Mesendoderm (in vitro differentiated cells): ENCODE data around the gene METRNL.

Experiments
- DNase-seq: peaks from one replicate; pipeline ENCODE4 v3.0.0; 2013
- H2AK5ac ChIP-seq: 2 replicates; pipeline ENCODE4 v1.6.1; 2013; ENCODE audit warnings: low read length, inconsistent platforms
- H2BK120ac ChIP-seq: 2 replicates; pipeline ENCODE4 v1.6.1; 2013; ENCODE audit warnings: low read depth, mild to moderate bottlenecking, low read length, moderate library complexity, mixed read lengths
- H2BK15ac ChIP-seq: replicated peaks from 2 replicates; pipeline ENCODE4 v1.6.1; 2013; ENCODE audit warnings: low read depth, mild to moderate bottlenecking, moderate library complexity
- H2BK5ac ChIP-seq: 2 replicates; pipeline ENCODE4 v1.6.1; 2013; ENCODE audit warnings: low read length, inconsistent platforms
- H3K18ac ChIP-seq: 2 replicates; pipeline ENCODE4 v1.6.1; 2013; ENCODE audit warnings: mild to moderate bottlenecking, low read length, mixed read lengths
- H3K23ac ChIP-seq: one replicate; pipeline ENCODE4 v1.6.1; 2013; ENCODE audit warnings: low read length
- H3K27ac ChIP-seq: 2 replicates; pipeline ENCODE4 v1.5.1; 2013; ENCODE audit warnings: low read depth, mild to moderate bottlenecking, inconsistent platforms, low read length, moderate library complexity
- H3K27me3 ChIP-seq: 2 replicates; pipeline ENCODE4 v1.6.1; 2013; ENCODE audit warnings: low read length, control low read depth, mild to moderate bottlenecking, inconsistent platforms; ENCODE audit not compliant: insufficient read depth, poor library complexity
- H3K36me3 ChIP-seq: 2 replicates; pipeline ENCODE4 v1.6.1; 2013; ENCODE audit warnings: low read length, inconsistent platforms; ENCODE audit not compliant: control insufficient read depth, insufficient read depth
- H3K4ac ChIP-seq: one replicate; pipeline ENCODE4 v1.6.1; 2013; ENCODE audit warnings: low read depth, mild to moderate bottlenecking, low read length, moderate library complexity
- H3K4me1 ChIP-seq: 2 replicates; pipeline ENCODE4 v1.6.1; 2013; ENCODE audit warnings: low read depth, low read length, inconsistent platforms; ENCODE audit not compliant: control insufficient read depth
- H3K4me2 ChIP-seq: 2 replicates; pipeline ENCODE4 v1.6.1; 2013; ENCODE audit warnings: low read length
- H3K4me3 ChIP-seq: 2 replicates; pipeline ENCODE4 v1.5.1; 2013; ENCODE audit warnings: mild to moderate bottlenecking, low read length
- H3K56ac ChIP-seq: one replicate; pipeline ENCODE4 v1.6.1; 2013; ENCODE audit warnings: low read length
- H3K79me1 ChIP-seq: 2 replicates; pipeline ENCODE4 v1.6.1; 2013; ENCODE audit warnings: low read length, inconsistent platforms
- H3K79me2 ChIP-seq: 2 replicates; pipeline ENCODE4 v1.6.1; 2013; ENCODE audit warnings: mild to moderate bottlenecking, low read length; ENCODE audit not compliant: control insufficient read depth, insufficient read depth
- H3K9ac ChIP-seq: 2 replicates; pipeline ENCODE4 v1.6.1; 2013; ENCODE audit warnings: low read length, inconsistent platforms
- H4K5ac ChIP-seq: one replicate; pipeline ENCODE4 v1.6.1; 2013; ENCODE audit warnings: low read length
- H4K8ac ChIP-seq: one replicate; pipeline ENCODE4 v1.6.1; 2013; ENCODE audit warnings: low read depth, mild to moderate bottlenecking, control low read depth, low read length, moderate library complexity
- WGBS: extraction: QIAGEN DNeasy Blood & Tissue Kit; methylation state at CpG from one replicate; pipeline ENCODE4 v1.1.7; 2013; ENCODE audit warnings: low lambda C conversion rate, missing lambda C conversion rate; ENCODE audit not compliant: insufficient coverage; ENCODE audit errors: extremely low coverage; 5-methylcytosine and 5-hydroxymethylcytosine counted together

Gene METRNL

DNA sequence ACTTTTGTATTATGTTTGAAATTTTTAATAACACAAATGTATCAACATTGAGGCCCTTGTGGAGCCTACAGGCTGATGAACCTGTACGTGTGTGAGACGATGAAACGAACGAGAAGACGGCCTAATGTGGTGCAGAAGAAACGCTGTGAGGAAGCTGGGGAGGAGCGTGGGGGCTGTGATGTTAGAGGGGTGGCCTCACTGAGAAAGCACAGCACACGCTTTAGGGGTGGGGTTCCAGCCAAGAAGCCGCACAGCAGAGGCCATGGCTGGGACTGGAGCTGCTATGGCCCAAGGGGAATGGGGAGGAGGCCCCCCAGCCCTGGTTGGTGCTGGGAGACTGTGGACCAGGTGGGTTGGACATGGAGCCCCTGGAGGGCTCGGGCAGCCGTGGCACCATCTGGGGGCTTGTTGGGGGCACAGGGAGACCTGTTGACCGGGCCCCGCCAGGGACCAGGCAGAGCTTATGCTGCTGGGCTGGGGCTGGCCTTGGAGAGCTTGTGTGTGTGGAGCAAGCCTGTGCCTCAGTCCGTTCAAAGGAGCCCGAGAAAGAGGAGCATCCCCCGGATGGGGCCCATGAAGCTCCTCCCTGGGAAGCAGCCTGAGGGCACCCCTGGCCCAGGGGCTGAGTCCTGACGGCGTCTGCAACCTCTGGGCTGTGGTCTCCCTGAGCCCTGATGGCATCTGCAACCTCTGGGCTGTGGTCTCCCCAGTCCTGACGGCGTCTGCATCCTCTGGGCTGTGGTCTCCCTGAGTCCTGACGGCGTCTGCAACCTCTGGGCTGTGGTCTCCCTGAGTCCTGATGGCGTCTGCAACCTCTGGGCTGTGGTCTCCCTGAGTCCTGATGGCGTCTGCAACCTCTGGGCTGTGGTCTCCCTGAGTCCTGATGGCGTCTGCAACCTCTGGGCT is 44.7 kb downstream of the METRNL start:
- H3K79me2 ChIP-seq = no peaks in the 10 kb centered on the region
- H3K4ac ChIP-seq = no peak overlapping the region
- no peaks in the 10 kb centered on the region for H3K36me3 ChIP-seq
- no peak overlapping the region for H3K9ac ChIP-seq
- H3K4me1 ChIP-seq = no peaks in the 10 kb centered on the region
- no peaks in the 10 kb centered on the region for H3K79me1 ChIP-seq
- no peak overlapping the region for H2AK5ac ChIP-seq
- H3K27me3 ChIP-seq = no peaks in the 10 kb centered on the region
- no peak for DNase-seq
- no peak overlapping the region for H3K23ac ChIP-seq
- H3K18ac ChIP-seq = no peak overlapping the region
- H4K5ac ChIP-seq = no peak overlapping the region
- H3K4me3 ChIP-seq = no peak overlapping the region
- H2BK15ac ChIP-seq = no peak overlapping the region
- H4K8ac ChIP-seq = no peak overlapping the region
- no CpG with 5 or more reads among the region's 25 CpGs for WGBS
- H3K4me2 ChIP-seq = no peak overlapping the region
- no peak overlapping the region for H2BK120ac ChIP-seq
- no peak overlapping the region for H2BK5ac ChIP-seq
- H3K56ac ChIP-seq = no peak overlapping the region
- H3K27ac ChIP-seq = no peak overlapping the region

DNA sequence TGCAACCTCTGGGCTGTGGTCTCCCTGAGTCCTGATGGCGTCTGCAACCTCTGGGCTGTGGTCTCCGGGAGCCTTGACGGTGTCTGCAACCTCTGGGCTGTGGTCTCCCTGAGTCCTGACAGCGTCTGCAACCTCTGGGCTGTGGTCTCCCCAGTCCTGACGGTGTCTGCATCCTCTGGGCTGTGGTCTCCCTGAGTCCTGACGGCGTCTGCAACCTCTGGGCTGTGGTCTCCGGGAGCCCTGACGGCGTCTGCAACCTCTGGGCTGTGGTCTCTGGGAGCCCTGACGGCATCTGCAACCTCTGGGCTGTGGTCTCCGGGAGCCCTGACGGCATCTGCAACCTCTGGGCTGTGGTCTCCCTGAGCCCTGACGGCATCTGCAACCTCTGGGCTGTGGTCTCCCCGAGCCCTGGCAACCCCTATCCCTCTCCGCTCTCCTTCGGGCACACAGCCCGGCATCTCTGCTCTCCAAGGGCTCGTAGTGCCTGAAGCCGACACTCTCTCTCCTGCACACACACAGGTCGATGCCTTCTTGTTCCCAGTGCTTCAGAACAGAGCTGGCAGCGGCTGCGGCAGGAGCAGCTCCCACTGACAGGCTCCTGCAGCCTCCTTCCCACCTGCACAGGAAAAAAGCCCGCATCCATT is 45.6 kb downstream of the METRNL start:
- Histone ChIP-seq H2BK15ac (no peak overlapping the region), H3K56ac (no peak overlapping the region), H3K79me1 (no peaks in the 10 kb centered on the region), H3K4me1 (no peaks in the 10 kb centered on the region), H3K79me2 (no peaks in the 10 kb centered on the region), H3K27ac (no peak overlapping the region), H3K9ac (no peak overlapping the region), H3K27me3 (no peaks in the 10 kb centered on the region), H3K4me2 (no peak overlapping the region), H3K4me3 (no peak overlapping the region), H3K23ac (no peak overlapping the region), H3K36me3 (no peaks in the 10 kb centered on the region), H4K5ac (no peak overlapping the region), H4K8ac (no peak overlapping the region), H3K18ac (no peak overlapping the region), H3K4ac (no peak overlapping the region), H2BK120ac (no peak overlapping the region), H2BK5ac (no peak overlapping the region), H2AK5ac (no peak overlapping the region)
- WGBS = no CpG with 5 or more reads among the region's 24 CpGs
- DNase-seq = no peak

DNA sequence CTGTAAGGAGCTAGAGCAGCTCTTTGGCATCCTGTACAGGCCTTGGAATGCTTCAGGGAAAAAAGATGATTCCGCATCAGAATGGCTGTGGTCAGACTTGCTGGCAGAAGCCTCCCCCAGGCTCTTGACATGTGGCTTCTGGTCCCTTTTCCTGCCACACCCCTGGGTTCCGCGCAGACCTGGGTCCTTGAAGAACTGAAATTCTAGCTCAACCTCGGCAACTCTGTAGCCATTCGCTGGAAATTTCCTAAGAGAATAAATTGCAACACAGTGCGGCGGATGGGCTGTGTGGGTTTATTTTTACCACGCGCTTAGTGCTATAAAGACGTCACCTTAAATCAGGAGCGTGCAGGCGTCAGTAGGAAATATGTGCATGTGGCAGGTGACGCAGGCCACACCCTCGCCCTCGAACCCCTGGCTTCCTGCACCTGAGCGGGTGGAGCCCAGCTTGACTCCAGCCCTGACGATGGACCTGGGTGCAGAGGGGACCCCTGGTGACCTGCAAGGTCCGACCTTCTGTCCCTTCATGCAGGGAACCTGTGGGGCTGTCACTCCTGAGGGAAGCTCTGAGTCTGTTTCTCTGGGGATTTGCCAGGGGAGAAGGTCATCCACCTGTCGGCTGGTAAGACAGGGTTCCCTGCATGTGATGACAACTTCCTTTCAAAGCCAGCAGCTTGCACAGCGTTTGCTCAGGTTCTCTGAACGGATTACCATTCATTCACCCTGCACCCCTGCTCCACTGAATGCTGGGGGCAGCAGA is 46.3 kb downstream of the METRNL start:
- H2BK15ac ChIP-seq = no peak overlapping the region
- H2BK5ac ChIP-seq = no peak overlapping the region
- H3K79me2 ChIP-seq = no peaks in the 10 kb centered on the region
- no peak overlapping the region for H3K4me2 ChIP-seq
- no peak overlapping the region for H3K4me3 ChIP-seq
- no peak overlapping the region for H3K4ac ChIP-seq
- no peak overlapping the region for H3K9ac ChIP-seq
- DNase-seq = no peak
- no peak overlapping the region for H2AK5ac ChIP-seq
- no peak overlapping the region for H3K23ac ChIP-seq
- H3K79me1 ChIP-seq = no peaks in the 10 kb centered on the region
- H3K18ac ChIP-seq = no peak overlapping the region
- no peak overlapping the region for H4K8ac ChIP-seq
- H3K56ac ChIP-seq = no peak overlapping the region
- no peak overlapping the region for H3K27ac ChIP-seq
- H3K36me3 ChIP-seq = no peaks in the 10 kb centered on the region
- H3K27me3 ChIP-seq = no peaks in the 10 kb centered on the region
- H4K5ac ChIP-seq = no peak overlapping the region
- H3K4me1 ChIP-seq = no peaks in the 10 kb centered on the region
- no CpG with 5 or more reads among the region's 21 CpGs for WGBS
- H2BK120ac ChIP-seq = no peak overlapping the region

DNA sequence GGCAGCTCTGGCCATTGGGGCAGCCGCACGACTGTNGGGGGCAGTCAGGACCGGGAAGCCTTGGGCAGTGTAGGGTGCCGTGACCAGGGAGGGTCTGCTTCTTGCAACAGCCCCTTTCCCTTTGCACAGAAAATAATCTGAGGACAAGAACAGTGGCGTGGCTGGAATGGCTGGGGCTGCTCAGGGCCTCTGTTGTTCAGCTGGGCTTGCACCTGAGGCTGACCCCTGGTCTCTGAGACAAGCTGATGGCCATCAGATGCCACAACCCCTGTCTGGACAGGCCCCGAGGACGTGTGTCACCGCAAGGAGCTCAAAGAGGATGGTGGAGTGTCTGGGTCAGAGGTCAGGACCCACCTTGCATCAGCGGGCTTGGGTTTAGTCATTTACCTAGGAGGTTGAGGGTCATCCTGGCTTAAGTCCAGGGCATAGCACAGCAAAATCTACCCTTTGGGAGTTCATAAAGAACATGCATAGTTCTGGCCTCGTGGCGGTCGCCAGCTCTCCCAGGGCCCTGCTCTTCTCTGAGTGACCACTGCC is 46.9 kb downstream of the METRNL start:
- WGBS = no CpG with 5 or more reads among the region's 12 CpGs
- Histone ChIP-seq H3K4me3 (no peak overlapping the region), H2AK5ac (no peak overlapping the region), H3K56ac (no peak overlapping the region), H3K4me1 (no peaks in the 10 kb centered on the region), H3K79me2 (no peaks in the 10 kb centered on the region), H4K8ac (no peak overlapping the region), H2BK15ac (no peak overlapping the region), H3K18ac (no peak overlapping the region), H3K9ac (no peak overlapping the region), H2BK120ac (no peak overlapping the region), H2BK5ac (no peak overlapping the region), H3K4ac (no peak overlapping the region), H3K79me1 (no peaks in the 10 kb centered on the region), H3K27ac (no peak overlapping the region), H3K36me3 (no peaks in the 10 kb centered on the region), H3K27me3 (no peaks in the 10 kb centered on the region), H4K5ac (no peak overlapping the region), H3K4me2 (no peak overlapping the region), H3K23ac (no peak overlapping the region)
- no peak for DNase-seq

DNA sequence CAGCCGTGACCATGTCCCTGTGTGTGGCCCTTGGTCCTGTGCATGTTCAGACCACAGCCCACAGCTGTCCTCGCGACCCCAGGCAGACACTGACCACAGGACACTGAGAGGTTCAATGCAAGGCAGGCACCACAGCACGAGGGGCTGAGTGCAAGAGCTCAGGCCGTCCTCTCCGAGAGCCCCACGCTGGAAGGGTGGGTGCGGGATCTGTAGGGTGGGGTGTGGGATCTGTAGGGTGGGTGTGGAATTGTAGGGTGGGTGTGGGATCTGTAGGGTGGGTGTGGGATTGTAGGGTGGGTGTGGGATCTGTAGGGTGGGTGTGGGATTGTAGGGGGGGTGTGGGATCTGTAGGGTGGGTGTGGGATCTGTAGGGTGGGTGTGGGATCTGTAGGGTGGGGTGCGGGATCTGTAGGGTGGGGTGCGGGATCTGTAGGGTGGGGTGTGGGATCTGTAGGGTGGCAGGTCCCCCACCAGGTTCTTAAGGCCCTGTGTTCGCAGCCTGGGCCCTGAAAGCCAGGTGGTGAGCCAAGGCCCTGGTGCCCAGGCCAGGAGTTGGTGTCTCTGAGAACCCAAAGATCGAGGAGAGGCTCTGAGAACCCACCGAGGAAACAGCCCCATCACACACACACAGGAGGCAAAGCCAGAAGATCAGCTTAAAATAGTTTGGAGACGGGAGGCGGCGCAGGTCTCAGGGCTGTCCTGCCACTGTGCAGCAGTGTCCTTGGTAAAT is 48.2 kb downstream of the METRNL start:
- H2BK15ac ChIP-seq = no peak overlapping the region
- no peak overlapping the region for H3K9ac ChIP-seq
- H4K8ac ChIP-seq = no peak overlapping the region
- DNase-seq = no peak
- no peaks in the 10 kb centered on the region for H3K4me1 ChIP-seq
- H3K18ac ChIP-seq = no peak overlapping the region
- H3K56ac ChIP-seq = no peak overlapping the region
- no peak overlapping the region for H4K5ac ChIP-seq
- WGBS = no CpG with 5 or more reads among the region's 16 CpGs
- no peak overlapping the region for H2BK5ac ChIP-seq
- no peak overlapping the region for H3K4me3 ChIP-seq
- H3K36me3 ChIP-seq = no peaks in the 10 kb centered on the region
- no peaks in the 10 kb centered on the region for H3K27me3 ChIP-seq
- H3K79me2 ChIP-seq = no peaks in the 10 kb centered on the region
- H3K4me2 ChIP-seq = no peak overlapping the region
- H2AK5ac ChIP-seq = no peak overlapping the region
- no peak overlapping the region for H3K4ac ChIP-seq
- no peaks in the 10 kb centered on the region for H3K79me1 ChIP-seq
- no peak overlapping the region for H3K27ac ChIP-seq
- no peak overlapping the region for H3K23ac ChIP-seq
- H2BK120ac ChIP-seq = no peak overlapping the region
